Right lobe of liver (tissue), 4 donors: ENCODE data around the gene ZFX.

Experiments used
- POLR2A ChIP-seq: fragments of 450-650 bp; IDR thresholded peaks from one replicate; pipeline ENCODE4 v1.6.1; 2017; ENCODE audit warnings: antibody characterized with exemption, mild to moderate bottlenecking
- TF ChIP-seq, protein P1 (sequence below), 4 donors: fragments of 200-600 bp in 3 of 4; fragments of 450-650 bp in 1 of 4; IDR thresholded peaks; one replicate each; pipeline versions ENCODE4 v1.5.1 to v1.8.0; 2016 to 2022; ENCODE audit warnings: antibody characterized with exemption in 4 of 4, mild to moderate bottlenecking in 2 of 4
- donor health status: DM: no; HTN: no; CAD: no.
- donor health status: DM: no; HTN: no; CAD: no.
- donor health status: DM: no; HTN: yes; CAD: no.

DNA sequence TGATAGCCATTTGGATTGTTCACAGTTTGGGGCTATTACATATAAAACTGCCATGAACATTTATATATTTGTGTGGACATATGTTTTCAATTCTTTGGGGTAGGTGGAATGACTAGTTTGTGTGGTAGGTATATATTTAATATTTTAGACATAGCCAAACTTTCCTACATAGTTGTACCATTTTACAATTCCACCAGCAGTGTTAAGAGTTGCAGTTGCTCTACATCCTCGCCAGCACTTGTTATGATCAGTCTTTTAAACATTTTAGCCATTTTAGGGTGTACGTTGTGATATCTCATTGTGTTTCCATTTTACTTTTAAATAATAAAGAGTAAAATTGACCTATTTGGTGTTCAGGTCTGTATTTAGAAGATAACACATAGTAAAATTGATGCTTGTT is 76.6 kb downstream of the ZFX start:
- TF ChIP-seq, protein P1, sequence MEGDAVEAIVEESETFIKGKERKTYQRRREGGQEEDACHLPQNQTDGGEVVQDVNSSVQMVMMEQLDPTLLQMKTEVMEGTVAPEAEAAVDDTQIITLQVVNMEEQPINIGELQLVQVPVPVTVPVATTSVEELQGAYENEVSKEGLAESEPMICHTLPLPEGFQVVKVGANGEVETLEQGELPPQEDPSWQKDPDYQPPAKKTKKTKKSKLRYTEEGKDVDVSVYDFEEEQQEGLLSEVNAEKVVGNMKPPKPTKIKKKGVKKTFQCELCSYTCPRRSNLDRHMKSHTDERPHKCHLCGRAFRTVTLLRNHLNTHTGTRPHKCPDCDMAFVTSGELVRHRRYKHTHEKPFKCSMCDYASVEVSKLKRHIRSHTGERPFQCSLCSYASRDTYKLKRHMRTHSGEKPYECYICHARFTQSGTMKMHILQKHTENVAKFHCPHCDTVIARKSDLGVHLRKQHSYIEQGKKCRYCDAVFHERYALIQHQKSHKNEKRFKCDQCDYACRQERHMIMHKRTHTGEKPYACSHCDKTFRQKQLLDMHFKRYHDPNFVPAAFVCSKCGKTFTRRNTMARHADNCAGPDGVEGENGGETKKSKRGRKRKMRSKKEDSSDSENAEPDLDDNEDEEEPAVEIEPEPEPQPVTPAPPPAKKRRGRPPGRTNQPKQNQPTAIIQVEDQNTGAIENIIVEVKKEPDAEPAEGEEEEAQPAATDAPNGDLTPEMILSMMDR (IDR thresholded peaks at IDR 0.05), result no peak
- TF ChIP-seq POLR2A, result no peak
